Coronary artery (tissue), 2 donors: ENCODE data around the gene MGMT.

Experiments
- DNase-seq: peaks from one replicate; pipeline ENCODE4 v3.0.0-alpha.2; 2017; ENCODE audit warnings: low spot score
- H3K27ac ChIP-seq, 2 donors: fragments of 200-600 bp; sonication (generic); one replicate each; pipeline ENCODE4 v1.5.1; 2016 to 2019
- H3K4me3 ChIP-seq: fragments of 200-600 bp; sonication (generic); 2 replicates; pipeline ENCODE4 v1.5.1; 2016; ENCODE audit warnings: mild to moderate bottlenecking, moderate library complexity
- CTCF ChIP-seq: fragments of 200-600 bp; sonication (generic); IDR thresholded peaks from one replicate; pipeline ENCODE4 v1.5.1; 2019; ENCODE audit warnings: antibody characterized with exemption

The MGMT gene

GRCh38 chr10:129465796-129466702, 992 bp upstream of the MGMT start:
- Histone ChIP-seq H3K27ac (peak overlapping the region; percentile 76 to 91), H3K4me3 (peak overlapping the region; percentile 90)
- no peak for DNase-seq
- TF ChIP-seq CTCF, result no peak

GRCh38 chr10:129467359-129468064, 471 bp downstream of the MGMT start:
- no peak for TF ChIP-seq CTCF
- Histone ChIP-seq H3K4me3 (peak overlapping the region; percentile 90), H3K27ac (peak overlapping the region; percentile 76 to 91)
- no peak for DNase-seq

GRCh38 chr10:129468187-129468586, 1.1 kb downstream of the MGMT start:
- no peak for TF ChIP-seq CTCF
- Histone ChIP-seq H3K4me3 (no peak overlapping the region), H3K27ac (no peak overlapping the region)
- DNase-seq, result no peak

- Histone ChIP-seq H3K4me3 (no peak overlapping the region), H3K27ac (no peak overlapping the region)
- no peak for TF ChIP-seq CTCF
- peak; percentile 45 for DNase-seq
Observed at GRCh38 chr10:129470103-129470851, 3.2 kb downstream of the MGMT start.

GRCh38 chr10:129471447-129472175, 4.6 kb downstream of the MGMT start:
- no peak for TF ChIP-seq CTCF
- H3K27ac ChIP-seq, result no peak overlapping the region
- peak; percentile 55 for DNase-seq
- no peak overlapping the region for H3K4me3 ChIP-seq

GRCh38 chr10:129472696-129473555, 5.9 kb downstream of the MGMT start:
- DNase-seq, result peak; percentile 58
- no peak for TF ChIP-seq CTCF
- Histone ChIP-seq H3K4me3 (no peak overlapping the region), H3K27ac (no peak overlapping the region)
